Hepatocyte (in vitro differentiated cells): Measurements from ENCODE around the gene ACTC1. TPM values are rescaled to one million over a fixed set of nuclear protein-coding genes. Genes with fewer than 3 reads are reported as not detected.

Source experiments
- DNase-seq: peaks from one replicate; pipeline ENCODE4 v3.0.0-alpha.2; 2016; ENCODE audit warnings: low spot score
- H2AFZ ChIP-seq: fragments of 200-600 bp; sonication (generic); 2 replicates; pipeline ENCODE4 v1.6.0; 2016; ENCODE audit warnings: antibody characterized with exemption, mild to moderate bottlenecking
- H3K27ac ChIP-seq: fragments of 200-600 bp; sonication (generic); 2 replicates; pipeline ENCODE4 v1.5.1; 2016; ENCODE audit warnings: mild to moderate bottlenecking
- H3K27me3 ChIP-seq: fragments of 200-600 bp; sonication (generic); 2 replicates; pipeline ENCODE4 v1.6.1; 2016
- H3K36me3 ChIP-seq: fragments of 200-600 bp; sonication (generic); replicated peaks from 2 replicates; pipeline ENCODE4 v1.5.1; 2016; ENCODE audit warnings: low read depth; ENCODE audit not compliant: insufficient read depth
- H3K4me1 ChIP-seq: fragments of 200-600 bp; sonication (generic); 2 replicates; pipeline ENCODE4 v1.5.1; 2016; ENCODE audit warnings: mild to moderate bottlenecking, moderate library complexity; ENCODE audit not compliant: insufficient read depth
- H3K4me2 ChIP-seq: fragments of 200-600 bp; sonication (generic); 2 replicates; pipeline ENCODE4 v1.6.0; 2016
- H3K4me3 ChIP-seq: fragments of 200-600 bp; sonication (generic); 2 replicates; pipeline ENCODE4 v1.5.1; 2016; ENCODE audit warnings: mild to moderate bottlenecking
- H3K79me2 ChIP-seq: fragments of 200-600 bp; sonication (generic); 2 replicates; pipeline ENCODE4 v1.6.0; 2017; ENCODE audit warnings: mild to moderate bottlenecking
- H3K9me2 ChIP-seq: fragments of 200-600 bp; sonication (generic); replicated peaks from 2 replicates; pipeline ENCODE4 v1.6.0; 2017; ENCODE audit warnings: mild to moderate bottlenecking; ENCODE audit not compliant: insufficient read depth
- H3K9me3 ChIP-seq: fragments of 200-600 bp; sonication (generic); 2 replicates; pipeline ENCODE4 v1.5.1; 2016; ENCODE audit warnings: low read depth, mild to moderate bottlenecking
- H4K20me1 ChIP-seq: fragments of 200-600 bp; sonication (generic); 2 replicates; pipeline ENCODE4 v1.6.0; 2016; ENCODE audit warnings: mild to moderate bottlenecking; ENCODE audit not compliant: insufficient read depth, poor library complexity, severe bottlenecking
- EZH2 ChIP-seq: fragments of 200-600 bp; sonication (generic); IDR thresholded peaks from 2 replicates; pipeline ENCODE4 v1.6.1; 2016; ENCODE audit warnings: antibody characterized with exemption, mild to moderate bottlenecking, borderline replicate concordance
- EZH2phosphoT487 ChIP-seq: fragments of 200-600 bp; sonication (generic); IDR thresholded peaks from one replicate; pipeline ENCODE4 v1.6.1; 2018; ENCODE audit warnings: antibody characterized with exemption, mild to moderate bottlenecking, low read depth, moderate library complexity; ENCODE audit not compliant: unreplicated experiment, severe bottlenecking
- WGBS: methylation state at CpG from one replicate; pipeline ENCODE4 v1.1.6; 2016; ENCODE audit warnings: low lambda C conversion rate; ENCODE audit errors: missing lambda C conversion rate; 5-methylcytosine and 5-hydroxymethylcytosine counted together
- polyA plus RNA-seq: library from polyadenylated mRNA; unstranded; fragments of >200 nt; fragmentation: Nextera tagmentation; extraction: Ambion mirVana; gene quantifications from 2 replicates; pipeline ENCODE4 v1.2.1, GENCODE V29; 2016
- total RNA-seq: library from RNA; depleted of rRNA; stranded (reverse); fragments of >200 nt; gene quantifications from 2 replicates; pipeline ENCODE4 v1.2.3, GENCODE V29; 2014
- TF ChIP-seq, protein P1 (sequence below): fragments of 200-600 bp; sonication (generic); IDR thresholded peaks from 2 replicates; pipeline ENCODE4 v1.5.1; 2016; ENCODE audit warnings: antibody characterized with exemption, mild to moderate bottlenecking; ENCODE audit not compliant: poor library complexity

The ACTC1 gene
- total and polyA plus RNA-seq, 2 experiments from 2014 or later = 1.7 to 4.7 TPM

GRCh38 chr15:34812369-34812768, 17.0 kb upstream of the ACTC1 start:
- Histone ChIP-seq H2AFZ (no peak overlapping the region), H3K27ac (no peak overlapping the region), H3K4me3 (no peak overlapping the region), H3K79me2 (no peaks in the 10 kb centered on the region), H4K20me1 (no peaks in the 10 kb centered on the region), H3K36me3 (no peaks in the 10 kb centered on the region), H3K9me3 (no peaks in the 10 kb centered on the region), H3K4me1 (peaks cover 4% of the 10 kb centered on the region), H3K27me3 (no peaks in the 10 kb centered on the region), H3K4me2 (no peak overlapping the region), H3K9me2 (no peaks in the 10 kb centered on the region)
- no peak for DNase-seq
- WGBS = 75% methylated on average over 1 of the region's 1 CpG
- TF ChIP-seq, protein P1, sequence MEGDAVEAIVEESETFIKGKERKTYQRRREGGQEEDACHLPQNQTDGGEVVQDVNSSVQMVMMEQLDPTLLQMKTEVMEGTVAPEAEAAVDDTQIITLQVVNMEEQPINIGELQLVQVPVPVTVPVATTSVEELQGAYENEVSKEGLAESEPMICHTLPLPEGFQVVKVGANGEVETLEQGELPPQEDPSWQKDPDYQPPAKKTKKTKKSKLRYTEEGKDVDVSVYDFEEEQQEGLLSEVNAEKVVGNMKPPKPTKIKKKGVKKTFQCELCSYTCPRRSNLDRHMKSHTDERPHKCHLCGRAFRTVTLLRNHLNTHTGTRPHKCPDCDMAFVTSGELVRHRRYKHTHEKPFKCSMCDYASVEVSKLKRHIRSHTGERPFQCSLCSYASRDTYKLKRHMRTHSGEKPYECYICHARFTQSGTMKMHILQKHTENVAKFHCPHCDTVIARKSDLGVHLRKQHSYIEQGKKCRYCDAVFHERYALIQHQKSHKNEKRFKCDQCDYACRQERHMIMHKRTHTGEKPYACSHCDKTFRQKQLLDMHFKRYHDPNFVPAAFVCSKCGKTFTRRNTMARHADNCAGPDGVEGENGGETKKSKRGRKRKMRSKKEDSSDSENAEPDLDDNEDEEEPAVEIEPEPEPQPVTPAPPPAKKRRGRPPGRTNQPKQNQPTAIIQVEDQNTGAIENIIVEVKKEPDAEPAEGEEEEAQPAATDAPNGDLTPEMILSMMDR = no peak
- TF ChIP-seq EZH2phosphoT487 = no peak
- no peak for TF ChIP-seq EZH2

DNA sequence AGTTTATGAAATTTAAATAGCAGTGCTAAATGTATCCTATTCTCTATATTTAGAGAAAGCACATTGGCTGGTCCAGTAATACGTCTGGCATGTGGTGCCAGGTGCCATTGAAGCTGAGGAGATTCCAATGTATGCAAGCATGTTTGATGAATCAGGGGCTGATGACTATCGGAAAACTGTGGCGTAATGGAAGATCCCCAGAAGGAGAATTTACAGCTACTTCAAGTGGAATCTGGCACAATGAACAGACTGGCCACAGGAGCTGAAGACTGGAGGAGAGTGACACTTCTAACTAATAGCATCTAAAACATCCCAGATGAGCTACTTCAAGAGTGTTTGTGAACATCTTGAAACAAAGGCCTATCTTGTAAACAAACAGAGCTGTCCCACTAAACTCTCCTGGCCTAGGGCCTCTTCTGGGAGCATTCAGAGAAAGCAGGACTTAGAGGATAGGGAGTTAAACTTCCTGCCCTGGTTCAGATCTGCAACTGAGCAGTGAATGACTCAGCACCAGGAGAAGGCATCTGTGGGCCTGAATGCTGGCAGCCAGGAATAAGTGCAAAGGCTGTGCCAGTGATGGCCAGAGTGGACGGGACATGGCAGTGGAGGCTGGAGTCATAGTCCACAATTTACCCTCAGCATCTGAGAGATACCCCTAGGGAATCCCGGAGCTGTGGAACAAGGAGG, 15.2 kb upstream of the ACTC1 start:
- no peak for TF ChIP-seq EZH2
- TF ChIP-seq, protein P1 = no peak
- no peak for TF ChIP-seq EZH2phosphoT487
- Histone ChIP-seq H3K4me1 (peaks cover 4% of the 10 kb centered on the region), H3K4me2 (no peak overlapping the region), H3K36me3 (no peaks in the 10 kb centered on the region), H3K27ac (peak overlapping the region; percentile 65), H3K9me3 (no peaks in the 10 kb centered on the region), H3K9me2 (no peaks in the 10 kb centered on the region), H4K20me1 (no peaks in the 10 kb centered on the region), H3K4me3 (no peak overlapping the region), H3K27me3 (no peaks in the 10 kb centered on the region), H3K79me2 (no peaks in the 10 kb centered on the region), H2AFZ (no peak overlapping the region)
- DNase-seq = peak; percentile 47
- 64% methylated on average over 5 of the region's 5 CpGs for WGBS

DNA sequence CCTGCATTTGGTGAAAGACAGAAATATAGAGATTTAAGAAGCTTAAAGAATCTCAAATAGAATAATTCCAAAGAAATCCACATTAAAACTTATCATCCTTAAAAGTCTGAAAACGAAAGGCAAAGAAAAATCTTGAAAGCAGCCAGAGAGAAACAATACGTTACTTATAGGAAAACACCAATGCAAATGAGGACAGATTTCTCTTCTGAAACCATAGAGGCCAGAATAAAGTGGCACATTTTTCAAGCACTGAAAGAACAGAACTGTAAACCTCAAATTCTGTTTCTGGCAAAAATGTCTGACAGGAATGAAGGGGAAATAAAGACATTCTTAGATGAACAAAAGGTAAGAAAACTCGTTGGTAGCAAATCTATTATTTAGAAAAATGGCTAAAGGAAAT, 13.8 kb upstream of the ACTC1 start:
- DNase-seq = no peak
- no peak for TF ChIP-seq EZH2
- no peak for TF ChIP-seq EZH2phosphoT487
- TF ChIP-seq, protein P1 = no peak
- Histone ChIP-seq H3K27ac (no peak overlapping the region), H3K4me1 (peaks cover 4% of the 10 kb centered on the region), H2AFZ (no peak overlapping the region), H3K9me2 (no peaks in the 10 kb centered on the region), H4K20me1 (no peaks in the 10 kb centered on the region), H3K4me2 (no peak overlapping the region), H3K9me3 (no peaks in the 10 kb centered on the region), H3K36me3 (no peaks in the 10 kb centered on the region), H3K27me3 (no peaks in the 10 kb centered on the region), H3K4me3 (no peak overlapping the region), H3K79me2 (no peaks in the 10 kb centered on the region)
- WGBS = 80% methylated on average over 3 of the region's 3 CpGs
